ENCODE results near the gene TTF1.

The TTF1 gene

DNA sequence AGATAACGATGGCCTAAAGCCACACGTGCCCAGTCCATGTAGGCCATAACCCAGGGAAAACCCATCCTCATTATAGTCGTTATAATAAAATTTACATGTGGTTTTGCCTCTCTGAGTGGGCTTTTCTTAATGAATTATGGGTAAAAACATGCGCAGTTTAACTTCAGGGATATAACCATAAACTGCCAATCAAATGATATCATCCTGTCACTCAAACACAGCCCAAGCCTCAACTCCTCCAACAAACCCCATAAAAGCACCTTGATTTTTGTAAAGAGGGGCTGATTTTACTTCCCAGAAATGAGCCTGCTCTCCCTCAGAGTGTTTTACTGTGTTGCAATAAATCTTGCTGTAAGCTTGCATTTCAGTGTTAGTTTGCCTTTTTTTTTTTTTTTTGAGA is 36.0 kb downstream of the TTF1 start:
- Histone ChIP-seq H3K18ac (ENCODE audit: low read depth in 1 of 2, low read length in 2 of 2) (no peak overlapping the region), H2BK120ac (ENCODE audit: low read depth, low read length) (no peak overlapping the region), H3K23ac (ENCODE audit: low read length in 2 of 2) (no peak overlapping the region), H3K4me3 (ENCODE audit: insufficient read depth in 1 of 2, low read depth in 1 of 2, low read length in 2 of 2) (no peak overlapping the region), H3K79me1 (replicated peaks; ENCODE audit: low read length, poor library complexity, severe bottlenecking) (no peaks in the 10 kb centered on the region), H2AK5ac (ENCODE audit: low read length, severe bottlenecking) (no peak overlapping the region), H2BK15ac (ENCODE audit: low read depth, poor library complexity, severe bottlenecking) (no peak overlapping the region), H3K27ac (ENCODE audit: low read length, poor library complexity, severe bottlenecking) (no peak overlapping the region), H3K27me3 (ENCODE audit: control insufficient read depth in 1 of 2, insufficient read depth in 1 of 2, low read length in 2 of 2) (no peaks in the 10 kb centered on the region), H4K91ac (ENCODE audit: low read length) (no peak overlapping the region), H3K14ac (ENCODE audit: low read length in 2 of 2) (no peak overlapping the region), H3K9ac (ENCODE audit: low read length) (no peak overlapping the region), H4K8ac (ENCODE audit: low read length) (no peak overlapping the region), H2BK5ac (ENCODE audit: low read depth, low read length, poor library complexity, severe bottlenecking) (no peak overlapping the region), H3K4me1 (ENCODE audit: control insufficient read depth, insufficient read depth, low read depth, low read length) (no peaks in the 10 kb centered on the region), H3K4ac (ENCODE audit: low read depth in 1 of 2, low read length in 2 of 2) (no peak overlapping the region), H3K36me3 (ENCODE audit: control insufficient read depth in 1 of 2, insufficient read depth in 2 of 2, low read depth in 1 of 2, low read length in 2 of 2) (peaks cover 5 to 8% of the 10 kb centered on the region in 2 experiments), H2AFZ (ENCODE audit: low read depth, low read length) (no peak overlapping the region), H3K4me2 (ENCODE audit: low read length, poor library complexity, severe bottlenecking) (no peak overlapping the region), H3K9me3 (ENCODE audit: control insufficient read depth, low read length) (no peaks in the 10 kb centered on the region), H2BK12ac (ENCODE audit: low read length in 2 of 2) (no peak overlapping the region)
- no peak for DNase-seq
- WGBS: 87% methylated on average over 2 of the region's 4 CpGs

DNA sequence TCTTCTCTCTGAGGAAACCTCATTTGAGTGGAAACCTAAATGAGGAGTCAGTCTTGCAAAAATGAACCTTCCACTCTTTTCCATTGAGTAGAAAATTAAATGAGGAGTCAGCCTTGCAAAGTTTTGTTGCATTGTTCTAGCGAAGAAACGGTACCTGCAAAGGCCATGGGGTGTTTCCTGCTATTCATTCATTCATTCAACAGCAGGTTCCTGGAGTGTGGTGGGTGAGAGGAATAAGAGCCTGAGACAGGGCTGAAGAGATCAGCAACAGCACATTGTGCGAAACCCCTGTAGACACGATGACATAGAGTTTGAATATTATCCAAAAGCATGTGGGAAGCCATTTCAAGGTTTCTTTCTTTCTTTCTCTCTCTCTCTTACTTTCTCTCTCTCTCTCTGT is 37.2 kb downstream of the TTF1 start:
- Histone ChIP-seq H3K4me2 (ENCODE audit: low read length, poor library complexity, severe bottlenecking) (no peak overlapping the region), H3K23ac (ENCODE audit: low read length in 2 of 2) (no peak overlapping the region), H3K27me3 (ENCODE audit: control insufficient read depth in 1 of 2, insufficient read depth in 1 of 2, low read length in 2 of 2) (no peaks in the 10 kb centered on the region), H3K18ac (ENCODE audit: low read depth in 1 of 2, low read length in 2 of 2) (no peak overlapping the region), H3K4me3 (ENCODE audit: insufficient read depth in 1 of 2, low read depth in 1 of 2, low read length in 2 of 2) (no peak overlapping the region), H2AK5ac (ENCODE audit: low read length, severe bottlenecking) (no peak overlapping the region), H3K4ac (ENCODE audit: low read depth in 1 of 2, low read length in 2 of 2) (no peak overlapping the region), H3K14ac (ENCODE audit: low read length in 2 of 2) (no peak overlapping the region), H3K36me3 (ENCODE audit: control insufficient read depth in 1 of 2, insufficient read depth in 2 of 2, low read depth in 1 of 2, low read length in 2 of 2) (no peaks in the 10 kb centered on the region), H3K9ac (ENCODE audit: low read length) (no peak overlapping the region), H2BK15ac (ENCODE audit: low read depth, poor library complexity, severe bottlenecking) (no peak overlapping the region), H4K91ac (ENCODE audit: low read length) (no peak overlapping the region), H2BK12ac (ENCODE audit: low read length in 2 of 2) (no peak overlapping the region), H2BK5ac (ENCODE audit: low read depth, low read length, poor library complexity, severe bottlenecking) (no peak overlapping the region), H3K27ac (ENCODE audit: low read length, poor library complexity, severe bottlenecking) (no peak overlapping the region), H3K79me1 (replicated peaks; ENCODE audit: low read length, poor library complexity, severe bottlenecking) (no peaks in the 10 kb centered on the region), H2BK120ac (ENCODE audit: low read depth, low read length) (no peak overlapping the region), H3K9me3 (ENCODE audit: control insufficient read depth, low read length) (no peaks in the 10 kb centered on the region), H2AFZ (ENCODE audit: low read depth, low read length) (no peak overlapping the region), H4K8ac (ENCODE audit: low read length) (no peak overlapping the region), H3K4me1 (ENCODE audit: control insufficient read depth, insufficient read depth, low read depth, low read length) (no peaks in the 10 kb centered on the region)
- no peak for DNase-seq
- 98% methylated on average over 4 of the region's 4 CpGs for WGBS

DNA sequence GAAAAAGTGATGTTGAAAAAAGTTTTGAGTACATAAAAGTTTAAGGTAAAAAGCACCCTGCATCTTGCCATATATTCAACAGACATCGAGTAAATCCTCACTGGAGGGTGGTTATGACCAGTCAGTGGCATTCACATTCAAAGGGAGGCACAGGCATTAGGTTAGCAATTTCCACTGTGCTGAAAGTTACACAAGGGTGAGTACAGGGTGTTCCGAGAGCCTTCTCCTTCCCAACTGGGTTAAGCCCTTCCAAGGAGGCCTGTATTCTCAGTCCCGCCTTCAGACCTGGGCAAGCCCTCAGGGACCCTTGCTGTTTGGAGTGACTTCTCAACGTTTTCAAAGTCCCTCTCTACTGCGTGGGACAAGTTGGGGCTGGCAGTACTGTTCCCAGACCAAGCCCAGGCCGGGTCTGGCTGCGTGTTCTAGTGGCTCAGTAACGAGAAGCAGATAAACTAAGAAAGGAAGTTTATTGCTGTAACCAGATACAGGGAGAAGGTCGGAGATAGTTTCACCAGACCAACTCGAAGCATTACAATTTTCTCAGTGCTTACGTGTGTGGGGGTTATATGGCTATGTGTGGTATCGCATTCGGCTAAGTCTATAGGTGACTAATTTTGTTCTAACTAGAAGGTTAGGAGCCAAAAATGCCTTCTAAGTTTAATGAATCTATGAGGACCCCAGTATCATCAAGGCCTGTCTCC is 38.9 kb downstream of the TTF1 start:
- DNase-seq: no peak
- H3K9me3 ChIP-seq (ENCODE audit: control insufficient read depth, low read length): no peaks in the 10 kb centered on the region
- no peak overlapping the region for H3K9ac ChIP-seq (ENCODE audit: low read length)
- no peak overlapping the region for H2BK12ac ChIP-seq (ENCODE audit: low read length in 2 of 2)
- H3K18ac ChIP-seq (ENCODE audit: low read depth in 1 of 2, low read length in 2 of 2): no peak overlapping the region
- no peaks in the 10 kb centered on the region for H3K36me3 ChIP-seq (ENCODE audit: control insufficient read depth in 1 of 2, insufficient read depth in 2 of 2, low read depth in 1 of 2, low read length in 2 of 2)
- no peak overlapping the region for H2BK120ac ChIP-seq (ENCODE audit: low read depth, low read length)
- WGBS: 47% methylated on average over 13 of the region's 13 CpGs
- H4K8ac ChIP-seq (ENCODE audit: low read length): no peak overlapping the region
- H2BK5ac ChIP-seq (ENCODE audit: low read depth, low read length, poor library complexity, severe bottlenecking): no peak overlapping the region
- no peaks in the 10 kb centered on the region for H3K79me1 ChIP-seq (replicated peaks; ENCODE audit: low read length, poor library complexity, severe bottlenecking)
- no peak overlapping the region for H3K4me3 ChIP-seq (ENCODE audit: insufficient read depth in 1 of 2, low read depth in 1 of 2, low read length in 2 of 2)
- no peak overlapping the region for H3K4ac ChIP-seq (ENCODE audit: low read depth in 1 of 2, low read length in 2 of 2)
- no peak overlapping the region for H3K23ac ChIP-seq (ENCODE audit: low read length in 2 of 2)
- H4K91ac ChIP-seq (ENCODE audit: low read length): no peak overlapping the region
- H2AK5ac ChIP-seq (ENCODE audit: low read length, severe bottlenecking): no peak overlapping the region
- H2BK15ac ChIP-seq (ENCODE audit: low read depth, poor library complexity, severe bottlenecking): no peak overlapping the region
- no peak overlapping the region for H3K14ac ChIP-seq (ENCODE audit: low read length in 2 of 2)
- H3K27ac ChIP-seq (ENCODE audit: low read length, poor library complexity, severe bottlenecking): no peak overlapping the region
- no peak overlapping the region for H3K4me2 ChIP-seq (ENCODE audit: low read length, poor library complexity, severe bottlenecking)
- no peaks in the 10 kb centered on the region for H3K4me1 ChIP-seq (ENCODE audit: control insufficient read depth, insufficient read depth, low read depth, low read length)
- no peaks in the 10 kb centered on the region for H3K27me3 ChIP-seq (ENCODE audit: control insufficient read depth in 1 of 2, insufficient read depth in 1 of 2, low read length in 2 of 2)
- H2AFZ ChIP-seq (ENCODE audit: low read depth, low read length): no peak overlapping the region

DNA sequence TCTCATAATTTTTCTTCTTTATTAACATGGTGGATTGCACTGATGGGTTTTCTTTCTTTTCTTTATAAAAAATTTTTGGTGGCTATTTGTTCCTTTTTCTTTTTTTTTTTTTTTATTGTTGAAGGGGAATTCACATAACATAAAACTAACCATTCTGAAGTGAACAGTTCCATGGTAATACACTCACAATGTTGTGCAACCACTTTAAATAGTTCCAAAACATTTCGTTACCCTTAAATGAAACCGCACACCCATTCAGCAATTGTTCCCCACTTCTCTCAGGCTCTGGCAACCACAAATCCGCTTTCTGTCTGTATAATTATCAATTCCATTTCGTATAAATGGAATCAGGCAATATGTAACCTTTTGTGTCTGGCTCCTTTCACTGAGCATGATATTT is 40.2 kb downstream of the TTF1 start:
- H4K91ac ChIP-seq (ENCODE audit: low read length): no peak overlapping the region
- no peak overlapping the region for H3K4me2 ChIP-seq (ENCODE audit: low read length, poor library complexity, severe bottlenecking)
- H3K4me3 ChIP-seq (ENCODE audit: insufficient read depth in 1 of 2, low read depth in 1 of 2, low read length in 2 of 2): no peak overlapping the region
- H3K23ac ChIP-seq (ENCODE audit: low read length in 2 of 2): no peak overlapping the region
- H3K36me3 ChIP-seq (ENCODE audit: control insufficient read depth in 1 of 2, insufficient read depth in 2 of 2, low read depth in 1 of 2, low read length in 2 of 2): no peaks in the 10 kb centered on the region
- 98% methylated on average over 4 of the region's 4 CpGs for WGBS
- no peak overlapping the region for H3K9ac ChIP-seq (ENCODE audit: low read length)
- H3K79me1 ChIP-seq (replicated peaks; ENCODE audit: low read length, poor library complexity, severe bottlenecking): no peaks in the 10 kb centered on the region
- no peak overlapping the region for H3K18ac ChIP-seq (ENCODE audit: low read depth in 1 of 2, low read length in 2 of 2)
- no peak overlapping the region for H2AFZ ChIP-seq (ENCODE audit: low read depth, low read length)
- no peak overlapping the region for H3K27ac ChIP-seq (ENCODE audit: low read length, poor library complexity, severe bottlenecking)
- no peaks in the 10 kb centered on the region for H3K4me1 ChIP-seq (ENCODE audit: control insufficient read depth, insufficient read depth, low read depth, low read length)
- no peak overlapping the region for H2BK12ac ChIP-seq (ENCODE audit: low read length in 2 of 2)
- H2AK5ac ChIP-seq (ENCODE audit: low read length, severe bottlenecking): no peak overlapping the region
- no peaks in the 10 kb centered on the region for H3K27me3 ChIP-seq (ENCODE audit: control insufficient read depth in 1 of 2, insufficient read depth in 1 of 2, low read length in 2 of 2)
- no peak for DNase-seq
- H2BK120ac ChIP-seq (ENCODE audit: low read depth, low read length): no peak overlapping the region
- H3K9me3 ChIP-seq (ENCODE audit: control insufficient read depth, low read length): no peaks in the 10 kb centered on the region
- H3K14ac ChIP-seq (ENCODE audit: low read length in 2 of 2): no peak overlapping the region
- no peak overlapping the region for H3K4ac ChIP-seq (ENCODE audit: low read depth in 1 of 2, low read length in 2 of 2)
- no peak overlapping the region for H2BK5ac ChIP-seq (ENCODE audit: low read depth, low read length, poor library complexity, severe bottlenecking)
- no peak overlapping the region for H2BK15ac ChIP-seq (ENCODE audit: low read depth, poor library complexity, severe bottlenecking)
- no peak overlapping the region for H4K8ac ChIP-seq (ENCODE audit: low read length)

Data from mesenchymal stem cell (in vitro differentiated cells and primary cell).